HG03045 (cell line): ENCODE measurements around the gene ZNF48.

ENCODE experiments used
- ATAC-seq: cut with Tn5 transposase; IDR thresholded peaks from one replicate; pipeline ENCODE4 v1.9.1; 2021; ENCODE audit warnings: mild to moderate bottlenecking, moderate library complexity; ENCODE audit not compliant: unreplicated experiment

The ZNF48 gene

GRCh38 chr16:30434852-30435251 lies 39.6 kb downstream of the ZNF48 start:
- ATAC-seq: no peak

- ATAC-seq: no peak
Measured at GRCh38 chr16:30437511-30438046, 42.4 kb downstream of the ZNF48 start.

GRCh38 chr16:30438835-30439234 lies 43.6 kb downstream of the ZNF48 start:
- ATAC-seq: no peak

- ATAC-seq: no peak
Measured at GRCh38 chr16:30439720-30440348, 44.6 kb downstream of the ZNF48 start.

- ATAC-seq: no peak
Measured at GRCh38 chr16:30443631-30444030, 48.4 kb downstream of the ZNF48 start.

- ATAC-seq: no peak
Measured at GRCh38 chr16:30444231-30445148, 49.3 kb downstream of the ZNF48 start.

GRCh38 chr16:30445149-30445407 lies 49.9 kb downstream of the ZNF48 start:
- no peak for ATAC-seq

- peak; percentile 82 for ATAC-seq
Measured at GRCh38 chr16:30445408-30446202, 50.4 kb downstream of the ZNF48 start, which contains the start of gene SEPHS2. Gene SEPHS2 (minus strand): TSS chr16:30445874. CDS start chr16:30445727, 147 bp downstream.

- no peak for ATAC-seq
Measured at GRCh38 chr16:30446203-30446595, 51.0 kb downstream of the ZNF48 start.

- no peak for ATAC-seq
Measured at GRCh38 chr16:30447512-30448226, 52.4 kb downstream of the ZNF48 start.

- no peak for ATAC-seq
Measured at GRCh38 chr16:30449116-30449435, 53.9 kb downstream of the ZNF48 start.
